Mesendoderm (in vitro differentiated cells): ENCODE data around the gene SYT7.

Experiments used
- DNase-seq: peaks from one replicate; pipeline ENCODE4 v3.0.0; 2013
- H2AK5ac ChIP-seq: 2 replicates; pipeline ENCODE4 v1.6.1; 2013; ENCODE audit warnings: low read length, inconsistent platforms
- H2BK120ac ChIP-seq: 2 replicates; pipeline ENCODE4 v1.6.1; 2013; ENCODE audit warnings: low read depth, mild to moderate bottlenecking, low read length, moderate library complexity, mixed read lengths
- H2BK15ac ChIP-seq: replicated peaks from 2 replicates; pipeline ENCODE4 v1.6.1; 2013; ENCODE audit warnings: low read depth, mild to moderate bottlenecking, moderate library complexity
- H2BK5ac ChIP-seq: 2 replicates; pipeline ENCODE4 v1.6.1; 2013; ENCODE audit warnings: low read length, inconsistent platforms
- H3K18ac ChIP-seq: 2 replicates; pipeline ENCODE4 v1.6.1; 2013; ENCODE audit warnings: mild to moderate bottlenecking, low read length, mixed read lengths
- H3K23ac ChIP-seq: one replicate; pipeline ENCODE4 v1.6.1; 2013; ENCODE audit warnings: low read length
- H3K27ac ChIP-seq: 2 replicates; pipeline ENCODE4 v1.5.1; 2013; ENCODE audit warnings: low read depth, mild to moderate bottlenecking, inconsistent platforms, low read length, moderate library complexity
- H3K27me3 ChIP-seq: 2 replicates; pipeline ENCODE4 v1.6.1; 2013; ENCODE audit warnings: low read length, control low read depth, mild to moderate bottlenecking, inconsistent platforms; ENCODE audit not compliant: insufficient read depth, poor library complexity
- H3K36me3 ChIP-seq: 2 replicates; pipeline ENCODE4 v1.6.1; 2013; ENCODE audit warnings: low read length, inconsistent platforms; ENCODE audit not compliant: control insufficient read depth, insufficient read depth
- H3K4ac ChIP-seq: one replicate; pipeline ENCODE4 v1.6.1; 2013; ENCODE audit warnings: low read depth, mild to moderate bottlenecking, low read length, moderate library complexity
- H3K4me1 ChIP-seq: 2 replicates; pipeline ENCODE4 v1.6.1; 2013; ENCODE audit warnings: low read depth, low read length, inconsistent platforms; ENCODE audit not compliant: control insufficient read depth
- H3K4me2 ChIP-seq: 2 replicates; pipeline ENCODE4 v1.6.1; 2013; ENCODE audit warnings: low read length
- H3K4me3 ChIP-seq: 2 replicates; pipeline ENCODE4 v1.5.1; 2013; ENCODE audit warnings: mild to moderate bottlenecking, low read length
- H3K56ac ChIP-seq: one replicate; pipeline ENCODE4 v1.6.1; 2013; ENCODE audit warnings: low read length
- H3K79me1 ChIP-seq: 2 replicates; pipeline ENCODE4 v1.6.1; 2013; ENCODE audit warnings: low read length, inconsistent platforms
- H3K79me2 ChIP-seq: 2 replicates; pipeline ENCODE4 v1.6.1; 2013; ENCODE audit warnings: mild to moderate bottlenecking, low read length; ENCODE audit not compliant: control insufficient read depth, insufficient read depth
- H3K9ac ChIP-seq: 2 replicates; pipeline ENCODE4 v1.6.1; 2013; ENCODE audit warnings: low read length, inconsistent platforms
- H4K5ac ChIP-seq: one replicate; pipeline ENCODE4 v1.6.1; 2013; ENCODE audit warnings: low read length
- H4K8ac ChIP-seq: one replicate; pipeline ENCODE4 v1.6.1; 2013; ENCODE audit warnings: low read depth, mild to moderate bottlenecking, control low read depth, low read length, moderate library complexity
- WGBS: extraction: QIAGEN DNeasy Blood & Tissue Kit; methylation state at CpG from one replicate; pipeline ENCODE4 v1.1.7; 2013; ENCODE audit warnings: low lambda C conversion rate, missing lambda C conversion rate; ENCODE audit not compliant: insufficient coverage; ENCODE audit errors: extremely low coverage; 5-methylcytosine and 5-hydroxymethylcytosine counted together

The SYT7 gene

DNA sequence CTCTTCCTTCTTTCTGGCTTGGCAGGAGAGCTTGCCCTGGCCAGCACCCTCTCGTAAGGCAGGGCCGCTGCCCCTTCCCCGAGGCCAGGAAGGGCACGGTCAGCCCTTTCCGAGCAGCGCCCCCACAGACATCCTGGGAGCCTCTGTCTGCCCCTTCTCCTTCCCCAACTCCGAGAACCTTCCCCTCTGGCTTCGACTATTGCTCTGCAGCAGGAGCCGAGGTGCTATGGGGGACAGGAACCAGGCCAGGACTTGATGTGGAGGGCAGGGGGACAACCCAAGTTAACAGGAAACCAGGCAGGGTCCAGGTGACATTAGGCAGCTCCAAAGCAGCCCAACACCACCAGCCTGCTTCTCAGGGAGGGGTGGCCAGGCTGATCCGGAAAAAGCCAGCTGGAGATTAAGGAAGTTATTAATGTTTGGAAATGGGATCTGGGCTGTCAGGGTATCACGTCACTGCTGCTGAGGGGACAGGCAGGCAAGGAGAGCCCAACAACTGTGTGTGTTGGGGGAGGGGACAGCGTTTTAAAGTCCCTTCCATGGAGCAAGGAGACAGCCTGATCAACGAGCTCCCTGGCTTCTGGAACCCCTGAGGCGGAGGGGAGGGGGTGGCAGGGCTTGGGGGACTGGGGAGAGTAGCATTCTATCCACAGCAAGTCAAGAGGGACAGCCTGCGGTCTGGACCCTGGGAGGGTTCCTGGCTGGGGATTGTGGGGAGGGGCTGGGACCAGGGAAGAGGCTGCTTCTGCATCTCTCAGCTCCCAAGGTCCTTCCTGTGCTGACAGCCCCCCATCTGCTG is 27.3 kb downstream of the SYT7 start:
- Histone ChIP-seq H3K56ac (no peak overlapping the region), H3K23ac (no peak overlapping the region), H2AK5ac (no peak overlapping the region), H2BK120ac (no peak overlapping the region), H3K4ac (no peak overlapping the region), H3K4me1 (no peaks in the 10 kb centered on the region), H3K36me3 (no peaks in the 10 kb centered on the region), H4K8ac (no peak overlapping the region), H2BK5ac (no peak overlapping the region), H3K27me3 (no peaks in the 10 kb centered on the region), H3K79me1 (no peaks in the 10 kb centered on the region), H2BK15ac (no peak overlapping the region), H3K4me3 (no peak overlapping the region), H3K18ac (no peak overlapping the region), H3K27ac (no peak overlapping the region), H4K5ac (no peak overlapping the region), H3K9ac (no peak overlapping the region), H3K4me2 (no peak overlapping the region), H3K79me2 (no peaks in the 10 kb centered on the region)
- no peak for DNase-seq
- WGBS, result no CpG with 5 or more reads among the region's 15 CpGs

DNA sequence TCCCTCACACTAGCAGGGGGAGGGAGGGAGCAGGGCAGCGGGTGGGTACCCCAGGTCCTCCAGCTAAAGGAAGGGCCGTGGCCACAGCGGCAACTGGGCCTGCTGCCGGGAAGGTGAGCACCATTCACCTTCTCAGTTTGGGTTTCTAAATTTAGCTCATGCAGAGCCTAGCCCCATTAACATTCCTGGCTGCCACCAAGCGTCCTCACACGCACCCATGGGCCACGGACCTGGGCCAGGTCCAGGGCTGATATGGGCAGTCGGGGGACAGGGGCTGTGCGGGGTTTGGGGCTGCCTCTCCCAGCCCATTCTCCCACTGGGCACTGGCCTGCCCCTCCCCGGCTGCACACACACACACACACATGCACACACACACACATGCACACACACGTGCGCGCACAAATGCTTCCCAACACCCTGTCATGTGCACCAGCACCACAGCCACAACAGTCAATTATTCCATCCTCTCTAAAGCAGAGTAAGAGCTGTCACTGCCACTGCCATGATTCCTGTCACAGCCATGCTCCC is 28.7 kb downstream of the SYT7 start:
- no peak overlapping the region for H3K9ac ChIP-seq
- no peak overlapping the region for H3K23ac ChIP-seq
- no peak overlapping the region for H2BK120ac ChIP-seq
- no peaks in the 10 kb centered on the region for H3K79me2 ChIP-seq
- no peaks in the 10 kb centered on the region for H3K27me3 ChIP-seq
- H2AK5ac ChIP-seq, result no peak overlapping the region
- H3K56ac ChIP-seq, result no peak overlapping the region
- no peak overlapping the region for H3K27ac ChIP-seq
- H2BK15ac ChIP-seq, result no peak overlapping the region
- no CpG with 5 or more reads among the region's 13 CpGs for WGBS
- H4K8ac ChIP-seq, result no peak overlapping the region
- no peak overlapping the region for H3K4ac ChIP-seq
- no peaks in the 10 kb centered on the region for H3K4me1 ChIP-seq
- no peak overlapping the region for H3K4me3 ChIP-seq
- no peak for DNase-seq
- no peak overlapping the region for H3K18ac ChIP-seq
- H4K5ac ChIP-seq, result no peak overlapping the region
- H3K36me3 ChIP-seq, result no peaks in the 10 kb centered on the region
- no peak overlapping the region for H2BK5ac ChIP-seq
- no peak overlapping the region for H3K4me2 ChIP-seq
- no peaks in the 10 kb centered on the region for H3K79me1 ChIP-seq

DNA sequence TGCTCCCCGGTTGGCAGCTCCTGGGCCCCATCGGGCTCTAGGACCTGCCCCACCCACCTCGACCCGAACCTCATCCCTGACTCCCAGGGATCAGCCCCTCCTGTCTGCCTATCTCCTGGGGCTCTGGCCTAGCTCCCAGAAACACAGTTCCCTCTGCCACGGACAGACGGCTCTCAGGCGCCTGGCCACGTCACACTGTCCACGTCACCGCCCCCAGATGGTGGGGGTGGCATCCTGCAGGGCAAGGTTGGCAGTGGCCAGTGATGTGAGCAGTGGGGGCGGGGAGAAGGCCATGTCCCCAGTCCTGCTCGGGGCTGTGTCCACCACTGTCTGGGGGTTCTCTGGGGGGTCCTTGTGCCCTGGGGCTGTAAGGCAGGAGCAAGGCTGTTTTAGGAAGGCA is 29.2 kb downstream of the SYT7 start:
- Histone ChIP-seq H3K4me3 (no peak overlapping the region), H3K23ac (no peak overlapping the region), H3K79me2 (no peaks in the 10 kb centered on the region), H3K4me1 (no peaks in the 10 kb centered on the region), H3K4me2 (no peak overlapping the region), H4K8ac (no peak overlapping the region), H3K27me3 (no peaks in the 10 kb centered on the region), H3K56ac (no peak overlapping the region), H3K27ac (no peak overlapping the region), H3K4ac (no peak overlapping the region), H3K36me3 (no peaks in the 10 kb centered on the region), H3K9ac (no peak overlapping the region), H2BK5ac (no peak overlapping the region), H2BK15ac (no peak overlapping the region), H4K5ac (no peak overlapping the region), H3K79me1 (no peaks in the 10 kb centered on the region), H3K18ac (no peak overlapping the region), H2AK5ac (no peak overlapping the region), H2BK120ac (no peak overlapping the region)
- no peak for DNase-seq
- no CpG with 5 or more reads among the region's 12 CpGs for WGBS

DNA sequence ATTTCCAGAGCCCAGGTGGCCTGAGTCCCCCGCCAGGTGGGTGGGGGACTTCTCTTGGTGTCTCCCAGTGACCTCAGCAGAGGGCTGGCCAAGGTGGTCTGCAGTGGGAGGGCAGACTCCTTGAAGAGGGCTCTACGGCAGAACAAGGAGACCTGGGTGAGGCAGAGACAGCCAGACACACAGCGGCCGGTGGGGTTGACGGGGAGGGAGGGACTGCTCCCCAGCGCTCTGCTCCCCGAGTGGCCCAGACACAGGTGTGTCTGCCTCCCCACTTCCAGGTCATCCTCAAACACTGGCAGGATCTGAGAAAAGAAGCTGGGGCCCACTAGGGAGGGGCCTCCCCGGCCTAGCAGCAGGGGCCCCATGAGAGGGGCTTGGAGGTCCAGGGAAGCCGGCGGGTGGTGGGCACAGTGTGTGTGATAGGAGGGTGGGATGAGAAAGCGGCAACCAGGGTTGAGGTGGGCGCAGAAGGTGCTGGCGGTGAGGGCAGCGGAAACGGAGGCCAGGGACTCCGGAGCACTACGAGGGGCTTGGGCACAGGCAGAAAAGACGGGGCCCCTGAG is 30.1 kb downstream of the SYT7 start:
- no peak overlapping the region for H2BK120ac ChIP-seq
- no peaks in the 10 kb centered on the region for H3K27me3 ChIP-seq
- no peaks in the 10 kb centered on the region for H3K4me1 ChIP-seq
- no peak overlapping the region for H3K4ac ChIP-seq
- no peak overlapping the region for H2AK5ac ChIP-seq
- H3K4me3 ChIP-seq, result no peak overlapping the region
- no peak overlapping the region for H3K23ac ChIP-seq
- no peak overlapping the region for H4K5ac ChIP-seq
- no peaks in the 10 kb centered on the region for H3K79me2 ChIP-seq
- no peak overlapping the region for H3K18ac ChIP-seq
- no peak overlapping the region for H4K8ac ChIP-seq
- no CpG with 5 or more reads among the region's 18 CpGs for whole genome bisulfite sequencing
- H3K27ac ChIP-seq, result no peak overlapping the region
- no peak overlapping the region for H3K4me2 ChIP-seq
- no peak for DNase-seq
- H3K79me1 ChIP-seq, result no peaks in the 10 kb centered on the region
- H3K56ac ChIP-seq, result no peak overlapping the region
- no peak overlapping the region for H2BK15ac ChIP-seq
- H3K9ac ChIP-seq, result no peak overlapping the region
- no peaks in the 10 kb centered on the region for H3K36me3 ChIP-seq
- H2BK5ac ChIP-seq, result no peak overlapping the region

DNA sequence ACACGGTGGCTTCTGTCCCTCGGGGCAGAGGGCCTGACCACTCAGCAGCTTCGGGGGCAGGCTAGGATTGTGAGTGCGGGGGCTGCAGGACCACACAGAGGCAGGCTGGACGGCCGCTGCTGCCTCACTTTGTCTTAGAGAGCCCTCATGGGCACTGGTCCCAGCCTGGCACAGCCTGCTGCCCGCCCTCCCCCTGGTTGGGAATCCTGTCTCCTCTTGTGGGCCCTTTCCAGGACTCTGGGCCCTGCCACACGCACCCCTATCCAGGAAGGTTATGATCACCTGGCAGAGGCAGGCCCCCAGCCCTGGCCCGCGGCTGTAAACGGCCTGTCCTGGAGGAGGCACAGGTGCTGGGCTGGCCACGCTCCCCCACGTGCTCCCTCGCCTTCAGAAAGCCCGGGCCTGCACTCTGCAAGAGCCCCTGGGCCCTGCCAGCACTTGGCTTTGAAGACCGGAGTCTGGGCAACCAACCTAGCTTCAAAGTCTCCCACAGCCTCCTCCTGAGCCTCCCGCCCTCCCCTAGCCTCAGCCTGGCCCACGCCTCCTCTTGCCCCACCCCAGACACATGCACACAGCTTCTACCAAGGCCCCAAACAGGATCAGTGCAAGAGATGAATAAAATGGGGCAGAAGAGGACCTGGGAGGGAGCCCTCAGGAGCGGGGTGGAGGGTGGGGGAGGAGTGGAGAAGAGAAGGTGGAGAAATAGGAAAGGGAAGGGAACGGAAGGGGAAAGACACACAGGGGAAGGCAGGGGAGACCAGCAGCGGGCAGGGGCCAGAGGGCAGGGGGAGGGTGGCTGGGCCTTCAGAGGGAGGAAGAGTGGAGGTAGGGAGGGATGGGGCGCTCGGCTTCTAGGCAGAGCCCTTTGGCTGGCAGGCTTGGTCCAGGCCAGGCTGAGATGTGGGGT is 31.0 kb downstream of the SYT7 start:
- no peak overlapping the region for H2BK120ac ChIP-seq
- no peak overlapping the region for H3K23ac ChIP-seq
- no peak overlapping the region for H2BK15ac ChIP-seq
- H3K4me1 ChIP-seq, result no peaks in the 10 kb centered on the region
- no peak overlapping the region for H3K18ac ChIP-seq
- no peak overlapping the region for H2AK5ac ChIP-seq
- WGBS, result no CpG with 5 or more reads among the region's 23 CpGs
- H4K8ac ChIP-seq, result no peak overlapping the region
- H3K9ac ChIP-seq, result no peak overlapping the region
- H3K4me3 ChIP-seq, result no peak overlapping the region
- no peak overlapping the region for H3K27ac ChIP-seq
- H3K27me3 ChIP-seq, result no peaks in the 10 kb centered on the region
- H3K79me1 ChIP-seq, result no peaks in the 10 kb centered on the region
- DNase-seq, result no peak
- no peaks in the 10 kb centered on the region for H3K36me3 ChIP-seq
- H2BK5ac ChIP-seq, result no peak overlapping the region
- H3K4me2 ChIP-seq, result no peak overlapping the region
- H3K4ac ChIP-seq, result no peak overlapping the region
- no peak overlapping the region for H3K56ac ChIP-seq
- H4K5ac ChIP-seq, result no peak overlapping the region
- H3K79me2 ChIP-seq, result no peaks in the 10 kb centered on the region
